NT2/D1 (cell line): Measurements from ENCODE around the gene ARL8B.

Experiments used
- SUZ12 ChIP-seq: IDR thresholded peaks from 2 replicates; pipeline ENCODE4 v1.6.1; 2011; ENCODE audit not compliant: insufficient read length, insufficient read depth; ENCODE audit errors: extremely low read depth
- ZNF274 ChIP-seq: IDR thresholded peaks from 2 replicates; pipeline ENCODE4 v1.6.1; 2011; ENCODE audit warnings: mild to moderate bottlenecking, low read depth, low read length

- TF ChIP-seq SUZ12 (no peak), ZNF274 (no peak)
These were observed 37.9 kb upstream of the ARL8B start for GRCh38 chr3:5084224-5084623.
